Tibial nerve (tissue), 4 donors: ENCODE measurements around the gene ZDHHC7. TPM values are rescaled to one million over a fixed set of nuclear protein-coding genes. Genes with fewer than 3 reads are reported as not detected.

Source experiments
- DNase-seq, 2 donors: peaks; one replicate each; pipeline ENCODE4 v3.0.0-alpha.2; 2019; ENCODE audit warnings: low spot score in 2 of 2
- H3K27ac ChIP-seq, 4 donors: fragments of 200-600 bp; sonication (generic) in 3 of 4; one replicate each; pipeline ENCODE4 v1.5.1; 2017 to 2019; ENCODE audit warnings: mild to moderate bottlenecking in 1 of 4
- H3K27me3 ChIP-seq, 2 donors: fragments of 200-600 bp; sonication (generic) in 1 of 2; one replicate each; pipeline versions ENCODE4 v1.5.1 to v1.6.0; 2017 to 2019
- H3K36me3 ChIP-seq, 3 donors: fragments of 200-600 bp; sonication (generic); one replicate each; pipeline ENCODE4 v1.5.1; 2018 to 2019
- H3K4me1 ChIP-seq, 4 donors: fragments of 200-600 bp; sonication (generic) in 3 of 4; one replicate each; pipeline ENCODE4 v1.5.1; 2017 to 2019
- H3K4me3 ChIP-seq, 4 donors: fragments of 200-600 bp; sonication (generic) in 3 of 4; one replicate each; pipeline ENCODE4 v1.5.1; 2017 to 2019; ENCODE audit warnings: mild to moderate bottlenecking in 1 of 4, moderate library complexity in 1 of 4
- H3K9me3 ChIP-seq, 4 donors: fragments of 200-600 bp; sonication (generic) in 3 of 4; one replicate each; pipeline ENCODE4 v1.5.1; 2017 to 2019
- EP300 ChIP-seq, 2 donors: sonication (generic); formaldehyde crosslinking; IDR thresholded peaks; one replicate each; pipeline ENCODE4 v1.6.1; 2017; ENCODE audit warnings: antibody characterized with exemption in 2 of 2, mild to moderate bottlenecking in 1 of 2
- POLR2A ChIP-seq, 2 donors: fragments of 450-650 bp; IDR thresholded peaks; one replicate each; pipeline ENCODE4 v1.6.1; 2017; ENCODE audit warnings: antibody characterized with exemption in 2 of 2, mild to moderate bottlenecking in 2 of 2, moderate library complexity in 2 of 2
- WGBS, 2 donors: methylation state at CpG; one replicate each; pipeline ENCODE4 v1.1.5; 2018; 5-methylcytosine and 5-hydroxymethylcytosine counted together
- total RNA-seq, 4 donors: library from RNA; depleted of rRNA; stranded (reverse); fragments of >200 nt; gene quantifications; one replicate each; pipeline ENCODE4 v1.1.0, GENCODE V29; 2016
- TF ChIP-seq, protein P1 (sequence below), 5 experiments: fragments of 200-600 bp in 3 of 5; fragments of 450-650 bp in 2 of 5; sonication (generic) in 3 of 5; IDR thresholded peaks; one replicate each; pipeline ENCODE4 v1.5.1; 2016 to 2019; ENCODE audit warnings: antibody characterized with exemption in 5 of 5, mild to moderate bottlenecking in 3 of 5, moderate library complexity in 2 of 5

Gene ZDHHC7
- total RNA-seq, 4 donors from 2014 or later: 58.1 to 75.6 (median 62.6) TPM

DNA sequence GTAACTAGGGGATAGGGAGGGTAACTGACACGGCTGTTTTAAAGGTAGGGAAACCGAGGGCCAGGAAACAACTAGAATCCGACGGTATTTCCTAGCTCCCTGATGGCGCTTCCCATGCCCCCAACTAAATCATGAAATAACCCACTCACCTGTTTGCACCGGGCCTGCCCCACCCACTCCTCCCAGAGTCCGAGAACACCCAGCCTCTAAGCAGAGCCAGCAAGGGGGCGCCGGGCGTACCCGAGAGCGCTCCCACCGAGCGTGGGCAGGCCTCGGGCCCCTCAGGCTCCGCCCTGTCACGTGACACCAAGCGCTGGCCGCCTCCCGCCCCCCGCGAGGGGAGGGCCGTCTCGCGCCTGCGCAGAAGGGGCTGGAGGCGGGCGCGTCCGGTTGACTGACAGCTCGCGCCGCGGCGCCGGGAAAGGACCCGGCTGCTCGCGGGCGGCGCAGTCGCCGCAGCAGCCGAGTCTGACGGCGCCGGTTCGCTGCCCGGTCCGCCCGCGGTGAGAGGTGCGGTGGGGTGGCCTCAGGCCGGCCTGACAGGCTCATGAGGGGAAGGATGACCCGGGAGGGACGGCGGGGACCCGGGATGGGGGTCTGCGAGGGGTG lies 16.1 kb upstream of the ZDHHC7 start, which contains the start of gene KIAA0513:
KIAA0513 (plus strand) TSS at position 447 of the 609 bp plus-strand sequence. CDS start 39,277 bp downstream, outside the sequence.
- peak within 1 kb of the TSS; percentile 84 to 95 (median 88) for H3K27ac ChIP-seq
- peak; percentile 89 for DNase-seq
- WGBS, 2 donors: 0 to 2% methylated on average over 7 to 42 of the region's 59 CpGs
- H3K9me3 ChIP-seq: no peaks in the 10 kb centered on the region
- peaks cover 0 to 12% (median 0%) of the 10 kb centered on the region in 3 donors for H3K36me3 ChIP-seq
- no peaks in the 10 kb centered on the region for H3K27me3 ChIP-seq
- peaks cover 0 to 32% (median 17%) of the 10 kb centered on the region in 4 donors for H3K4me1 ChIP-seq
- TF ChIP-seq EP300 (IDR thresholded peaks at IDR 0.05): peak; percentile 79 to 99
- TF ChIP-seq POLR2A (IDR thresholded peaks at IDR 0.05): peak; percentile 96 to 99
- TF ChIP-seq, protein P1, sequence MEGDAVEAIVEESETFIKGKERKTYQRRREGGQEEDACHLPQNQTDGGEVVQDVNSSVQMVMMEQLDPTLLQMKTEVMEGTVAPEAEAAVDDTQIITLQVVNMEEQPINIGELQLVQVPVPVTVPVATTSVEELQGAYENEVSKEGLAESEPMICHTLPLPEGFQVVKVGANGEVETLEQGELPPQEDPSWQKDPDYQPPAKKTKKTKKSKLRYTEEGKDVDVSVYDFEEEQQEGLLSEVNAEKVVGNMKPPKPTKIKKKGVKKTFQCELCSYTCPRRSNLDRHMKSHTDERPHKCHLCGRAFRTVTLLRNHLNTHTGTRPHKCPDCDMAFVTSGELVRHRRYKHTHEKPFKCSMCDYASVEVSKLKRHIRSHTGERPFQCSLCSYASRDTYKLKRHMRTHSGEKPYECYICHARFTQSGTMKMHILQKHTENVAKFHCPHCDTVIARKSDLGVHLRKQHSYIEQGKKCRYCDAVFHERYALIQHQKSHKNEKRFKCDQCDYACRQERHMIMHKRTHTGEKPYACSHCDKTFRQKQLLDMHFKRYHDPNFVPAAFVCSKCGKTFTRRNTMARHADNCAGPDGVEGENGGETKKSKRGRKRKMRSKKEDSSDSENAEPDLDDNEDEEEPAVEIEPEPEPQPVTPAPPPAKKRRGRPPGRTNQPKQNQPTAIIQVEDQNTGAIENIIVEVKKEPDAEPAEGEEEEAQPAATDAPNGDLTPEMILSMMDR (IDR thresholded peaks at IDR 0.05): peak in 2 of 5 experiments; percentile 41 to 54
- peak within 1 kb of the TSS; percentile 80 to 99 (median 84) for H3K4me3 ChIP-seq

- peak overlapping the region; percentile 71 to 95 (median 87) for H3K27ac ChIP-seq
- no peaks in the 10 kb centered on the region for H3K9me3 ChIP-seq
- no peak for DNase-seq
- peak overlapping the region; percentile 33 to 99 (median 84) for H3K4me3 ChIP-seq
- H3K36me3 ChIP-seq: peaks cover 0 to 4% (median 0%) of the 10 kb centered on the region in 3 donors
- no peak for TF ChIP-seq POLR2A (IDR thresholded peaks at IDR 0.05)
- TF ChIP-seq EP300 (IDR thresholded peaks at IDR 0.05): no peak
- TF ChIP-seq, protein P1 (IDR thresholded peaks at IDR 0.05): no peak
- WGBS, 2 donors: 42 to 46% methylated on average over 4 of the region's 4 CpGs
- H3K4me1 ChIP-seq: peaks cover 0 to 32% (median 17%) of the 10 kb centered on the region in 4 donors
- H3K27me3 ChIP-seq: no peaks in the 10 kb centered on the region
These were observed 15.4 kb upstream of the ZDHHC7 start for GRCh38 chr16:85026703-85027102.

GRCh38 chr16:85025781-85026653 lies 14.7 kb upstream of the ZDHHC7 start:
- H3K27ac ChIP-seq: peak overlapping the region in 1 of 4 donors; percentile 95
- H3K4me3 ChIP-seq: no peak overlapping the region
- no peaks in the 10 kb centered on the region for H3K9me3 ChIP-seq
- WGBS, 2 donors: 94% methylated on average over 8 of the region's 8 CpGs
- H3K36me3 ChIP-seq: no peaks in the 10 kb centered on the region
- no peak for DNase-seq
- no peaks in the 10 kb centered on the region for H3K27me3 ChIP-seq
- H3K4me1 ChIP-seq: peaks cover 0 to 32% (median 17%) of the 10 kb centered on the region in 4 donors
- TF ChIP-seq, protein P1 (IDR thresholded peaks at IDR 0.05): no peak

GRCh38 chr16:85019659-85020245 lies 8.4 kb upstream of the ZDHHC7 start:
- WGBS, 2 donors: 62 to 70% methylated on average over 9 of the region's 9 CpGs
- DNase-seq: no peak

More at GRCh38 chr16:85019659-85020245, 8.4 kb upstream of the ZDHHC7 start:
- H3K9me3 ChIP-seq: no peaks in the 10 kb centered on the region
- H3K27ac ChIP-seq: no peak overlapping the region
- TF ChIP-seq, protein P1 (IDR thresholded peaks at IDR 0.05): no peak
- no peak overlapping the region for H3K4me3 ChIP-seq
- H3K36me3 ChIP-seq: no peaks in the 10 kb centered on the region
- no peaks in the 10 kb centered on the region for H3K27me3 ChIP-seq
- peaks cover 0 to 11% (median 4%) of the 10 kb centered on the region in 4 donors for H3K4me1 ChIP-seq
